B cell (primary cell): Measurements from ENCODE around the gene CTNNA2.

Experiments
- CTCF ChIP-seq: fragments of 200-600 bp; IDR thresholded peaks from one replicate; pipeline ENCODE4 v1.8.0; 2022; ENCODE audit warnings: antibody characterized with exemption, mild to moderate bottlenecking
- EZH2 ChIP-seq: IDR thresholded peaks from 2 replicates; pipeline ENCODE4 v1.6.1; 2012; ENCODE audit warnings: borderline replicate concordance, low read depth, mild to moderate bottlenecking, moderate library complexity, low read length; ENCODE audit not compliant: insufficient read depth, poor library complexity, severe bottlenecking

- TF ChIP-seq CTCF (no peak), EZH2 (no peak)
Observed at GRCh38 chr2:79966882-79967281, 454.0 kb downstream of the CTNNA2 start.
